ENCODE results near the gene SLC30A2.

SLC30A2 gene

DNA sequence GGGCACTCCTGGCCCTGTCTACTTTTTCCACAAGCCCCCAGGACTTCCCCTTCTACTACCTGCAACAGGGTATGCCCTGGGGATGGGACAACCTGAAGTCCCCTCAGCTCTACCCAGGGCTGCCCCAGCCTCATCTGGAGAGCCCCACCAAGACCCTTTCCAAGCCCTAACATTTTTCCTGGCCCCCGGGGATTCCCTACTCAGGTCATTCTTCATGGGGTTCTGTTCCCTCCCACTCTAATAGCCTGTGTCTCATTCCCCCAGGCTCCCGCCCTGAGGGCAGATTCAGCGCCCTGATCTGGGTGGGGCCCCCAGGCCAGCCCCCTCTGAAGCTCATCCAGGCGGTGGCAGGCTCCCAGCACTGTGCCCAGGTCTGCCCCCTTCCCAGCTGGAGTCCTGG, 14.7 kb downstream of the SLC30A2 start:
- no peaks in the 10 kb centered on the region for H3K27me3 ChIP-seq (ENCODE audit: control insufficient read depth, insufficient read depth, low read length)
- peaks cover 2% of the 10 kb centered on the region for H3K4me1 ChIP-seq
- H3K4me2 ChIP-seq (ENCODE audit: low read length): no peak overlapping the region
- no peak overlapping the region for H2AFZ ChIP-seq
- H3K9ac ChIP-seq: no peak overlapping the region
- H3K36me3 ChIP-seq (ENCODE audit: control insufficient read depth, insufficient read depth, low read length): no peaks in the 10 kb centered on the region
- H3K4me3 ChIP-seq (ENCODE audit: low read depth, low read length): no peak overlapping the region
- TF ChIP-seq, protein P1, sequence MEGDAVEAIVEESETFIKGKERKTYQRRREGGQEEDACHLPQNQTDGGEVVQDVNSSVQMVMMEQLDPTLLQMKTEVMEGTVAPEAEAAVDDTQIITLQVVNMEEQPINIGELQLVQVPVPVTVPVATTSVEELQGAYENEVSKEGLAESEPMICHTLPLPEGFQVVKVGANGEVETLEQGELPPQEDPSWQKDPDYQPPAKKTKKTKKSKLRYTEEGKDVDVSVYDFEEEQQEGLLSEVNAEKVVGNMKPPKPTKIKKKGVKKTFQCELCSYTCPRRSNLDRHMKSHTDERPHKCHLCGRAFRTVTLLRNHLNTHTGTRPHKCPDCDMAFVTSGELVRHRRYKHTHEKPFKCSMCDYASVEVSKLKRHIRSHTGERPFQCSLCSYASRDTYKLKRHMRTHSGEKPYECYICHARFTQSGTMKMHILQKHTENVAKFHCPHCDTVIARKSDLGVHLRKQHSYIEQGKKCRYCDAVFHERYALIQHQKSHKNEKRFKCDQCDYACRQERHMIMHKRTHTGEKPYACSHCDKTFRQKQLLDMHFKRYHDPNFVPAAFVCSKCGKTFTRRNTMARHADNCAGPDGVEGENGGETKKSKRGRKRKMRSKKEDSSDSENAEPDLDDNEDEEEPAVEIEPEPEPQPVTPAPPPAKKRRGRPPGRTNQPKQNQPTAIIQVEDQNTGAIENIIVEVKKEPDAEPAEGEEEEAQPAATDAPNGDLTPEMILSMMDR (IDR thresholded peaks at IDR 0.05): no peak
- H3K9me3 ChIP-seq (ENCODE audit: control insufficient read depth, low read length): no peaks in the 10 kb centered on the region
- no peaks in the 10 kb centered on the region for H3K79me2 ChIP-seq
- H3K27ac ChIP-seq: no peak overlapping the region

DNA sequence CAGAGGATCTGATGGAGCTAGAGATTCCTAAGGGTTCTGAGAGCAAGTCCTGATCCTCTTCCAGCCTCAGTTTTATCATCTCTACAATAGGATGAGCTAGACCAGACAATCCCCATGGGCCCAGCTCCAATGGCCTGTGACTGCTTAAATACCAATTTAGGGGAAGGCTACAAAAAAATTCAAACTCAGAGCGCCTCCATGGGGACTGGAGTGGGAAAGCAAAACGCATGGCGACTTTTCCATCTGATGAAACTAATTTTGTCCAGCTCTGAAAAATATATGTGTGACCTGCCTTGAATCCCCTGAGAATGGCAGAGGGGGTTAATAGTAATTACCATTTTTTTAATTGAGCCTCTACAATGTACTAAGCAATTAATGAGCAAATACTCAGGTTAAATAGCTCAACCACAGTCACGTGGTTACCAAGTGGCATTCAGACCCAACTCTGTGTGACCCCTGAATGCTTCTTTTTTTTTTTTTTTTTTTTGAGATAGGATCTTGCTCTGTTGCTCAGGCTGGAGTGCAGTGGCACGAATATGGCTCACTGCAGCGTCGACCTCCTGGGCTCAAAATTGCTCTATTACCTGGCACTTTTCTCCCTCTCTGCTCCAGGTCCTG, 15.9 kb downstream of the SLC30A2 start:
- H3K27ac ChIP-seq: no peak overlapping the region
- H3K4me2 ChIP-seq (ENCODE audit: low read length): no peak overlapping the region
- no peak overlapping the region for H3K4me3 ChIP-seq (ENCODE audit: low read depth, low read length)
- H3K9me3 ChIP-seq (ENCODE audit: control insufficient read depth, low read length): no peaks in the 10 kb centered on the region
- no peaks in the 10 kb centered on the region for H3K4me1 ChIP-seq
- no peaks in the 10 kb centered on the region for H3K27me3 ChIP-seq (ENCODE audit: control insufficient read depth, insufficient read depth, low read length)
- no peak overlapping the region for H2AFZ ChIP-seq
- no peak overlapping the region for H3K9ac ChIP-seq
- H3K79me2 ChIP-seq: no peaks in the 10 kb centered on the region
- H3K36me3 ChIP-seq (ENCODE audit: control insufficient read depth, insufficient read depth, low read length): no peaks in the 10 kb centered on the region
- TF ChIP-seq, protein P1 (IDR thresholded peaks at IDR 0.05): no peak

DNA sequence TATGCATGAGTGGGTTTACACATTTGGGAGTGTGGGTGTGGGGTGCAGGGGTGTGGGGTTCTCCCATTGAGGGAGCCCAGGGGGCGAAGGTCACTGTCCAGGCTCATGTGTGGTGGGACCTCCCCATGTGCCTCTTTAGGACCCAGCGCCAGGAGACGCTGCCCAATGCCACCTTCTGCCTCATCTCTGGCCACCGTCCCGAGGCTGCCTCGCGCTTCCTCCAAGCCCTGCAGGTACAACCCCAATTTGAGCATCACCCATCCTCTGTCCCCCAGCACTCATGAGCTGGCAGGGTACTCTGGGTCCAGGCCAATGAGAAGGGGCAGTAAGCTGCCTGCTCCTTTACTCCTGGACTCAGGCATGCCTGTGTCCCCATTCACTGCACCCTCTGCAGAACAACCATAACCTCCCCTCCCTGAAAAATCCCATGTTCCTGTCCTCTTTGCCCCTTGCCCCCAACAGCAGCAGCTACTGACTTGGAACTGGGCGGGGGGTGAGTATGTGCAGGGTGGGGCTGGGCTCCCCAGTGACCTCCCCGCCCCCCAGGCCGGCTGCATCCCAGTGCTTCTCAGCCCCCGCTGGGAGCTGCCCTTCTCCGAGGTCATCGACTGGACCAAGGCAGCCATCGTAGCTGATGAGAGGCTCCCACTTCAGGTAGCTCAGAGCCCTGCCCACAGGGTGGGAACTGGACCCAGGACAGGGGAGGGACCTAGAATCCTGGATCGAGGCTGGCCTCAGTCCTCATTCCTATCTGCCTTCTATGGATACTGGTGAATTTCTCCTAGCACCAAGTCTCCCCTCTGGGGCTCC, 16.7 kb downstream of the SLC30A2 start:
- no peak overlapping the region for H3K4me2 ChIP-seq (ENCODE audit: low read length)
- no peaks in the 10 kb centered on the region for H3K36me3 ChIP-seq (ENCODE audit: control insufficient read depth, insufficient read depth, low read length)
- no peak overlapping the region for H3K27ac ChIP-seq
- no peak overlapping the region for H3K4me3 ChIP-seq (ENCODE audit: low read depth, low read length)
- H3K27me3 ChIP-seq (ENCODE audit: control insufficient read depth, insufficient read depth, low read length): no peaks in the 10 kb centered on the region
- no peak overlapping the region for H2AFZ ChIP-seq
- H3K79me2 ChIP-seq: no peaks in the 10 kb centered on the region
- H3K9me3 ChIP-seq (ENCODE audit: control insufficient read depth, low read length): no peaks in the 10 kb centered on the region
- TF ChIP-seq, protein P1 (IDR thresholded peaks at IDR 0.05): no peak
- no peak overlapping the region for H3K9ac ChIP-seq
- no peaks in the 10 kb centered on the region for H3K4me1 ChIP-seq

DNA sequence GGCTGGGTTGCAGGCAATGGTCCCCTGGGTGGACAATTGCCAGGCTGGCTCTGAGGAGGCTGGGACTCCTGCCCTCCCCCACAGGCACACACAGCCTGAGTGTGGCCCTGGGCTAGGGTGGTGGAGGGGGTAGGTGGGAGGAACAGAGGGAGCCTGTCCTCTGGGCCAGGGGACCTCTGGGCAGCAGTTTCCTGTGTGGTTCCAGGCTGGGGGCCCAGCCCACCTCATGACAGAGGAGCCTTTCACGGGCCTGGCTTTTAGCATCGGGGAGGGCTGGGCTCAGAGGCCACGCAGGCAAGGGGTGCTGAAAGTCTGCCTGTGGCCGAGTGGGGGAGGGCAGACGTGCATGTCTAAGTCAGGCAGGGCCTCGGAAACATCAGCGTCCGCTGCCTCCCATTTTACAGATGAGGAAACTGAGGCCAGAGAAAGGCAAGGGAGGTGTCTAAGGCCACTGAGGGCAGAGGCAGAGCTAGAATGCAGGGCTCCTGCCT, 17.4 kb downstream of the SLC30A2 start:
- TF ChIP-seq, protein P1 (IDR thresholded peaks at IDR 0.05): no peak
- no peaks in the 10 kb centered on the region for H3K9me3 ChIP-seq (ENCODE audit: control insufficient read depth, low read length)
- H3K4me2 ChIP-seq (ENCODE audit: low read length): no peak overlapping the region
- H3K79me2 ChIP-seq: no peaks in the 10 kb centered on the region
- H3K36me3 ChIP-seq (ENCODE audit: control insufficient read depth, insufficient read depth, low read length): no peaks in the 10 kb centered on the region
- no peak overlapping the region for H3K4me3 ChIP-seq (ENCODE audit: low read depth, low read length)
- no peak overlapping the region for H2AFZ ChIP-seq
- H3K9ac ChIP-seq: no peak overlapping the region
- no peak overlapping the region for H3K27ac ChIP-seq
- no peaks in the 10 kb centered on the region for H3K27me3 ChIP-seq (ENCODE audit: control insufficient read depth, insufficient read depth, low read length)
- no peaks in the 10 kb centered on the region for H3K4me1 ChIP-seq

Measured in parathyroid adenoma (tissue), 2 donors.